HepG2 (cell line): Measurements from ENCODE around the gene TF. TPM values are rescaled to one million over a fixed set of nuclear protein-coding genes. Genes with fewer than 3 reads are reported as not detected.

Source experiments
- AHR ChIP-seq: IDR thresholded peaks from 2 replicates; pipeline ENCODE4 v1.6.1; 2018; ENCODE audit warnings: missing genetic modification reagents, missing compliant biosample characterization
- CEBPB ChIP-seq: IDR thresholded peaks from 2 replicates; pipeline ENCODE4 v1.6.1; 2011; ENCODE audit warnings: low read depth, low read length, improper control_type of control experiment, borderline replicate concordance
- FOXK1 ChIP-seq: sonication (generic); formaldehyde crosslinking; IDR thresholded peaks from 2 replicates; pipeline ENCODE4 v1.4.0; 2020; ENCODE audit warnings: low read depth, missing genetic modification reagents, borderline replicate concordance
- GTF3A ChIP-seq: sonication (generic); formaldehyde crosslinking; conservative IDR thresholded peaks from 2 replicates; pipeline ENCODE4 v1.4.0; 2020; ENCODE audit warnings: mild to moderate bottlenecking, missing genetic modification reagents
- HMG20B ChIP-seq: conservative IDR thresholded peaks from 2 replicates; pipeline ENCODE4 v1.6.1; 2016; ENCODE audit warnings: missing genetic modification reagents, missing compliant biosample characterization
- KLF13 ChIP-seq: sonication (generic); formaldehyde crosslinking; IDR thresholded peaks from 2 replicates; pipeline ENCODE4 v1.4.0; 2020; ENCODE audit warnings: mild to moderate bottlenecking, missing genetic modification reagents
- MLLT10 ChIP-seq: sonication (generic); formaldehyde crosslinking; IDR thresholded peaks from 2 replicates; pipeline ENCODE4 v1.4.0; 2020; ENCODE audit warnings: missing genetic modification reagents
- MTA3 ChIP-seq: sonication (generic); formaldehyde crosslinking; IDR thresholded peaks from 2 replicates; pipeline ENCODE4 v1.4.0; 2020; ENCODE audit warnings: missing genetic modification reagents
- POLR2A ChIP-seq, 2 experiments: IDR thresholded peaks; 2 replicates each; pipeline ENCODE4 v1.6.1; 2011; ENCODE audit warnings: low read depth in 2 of 2, low read length in 2 of 2, mild to moderate bottlenecking in 1 of 2, moderate library complexity in 1 of 2; ENCODE audit not compliant: insufficient read depth in 1 of 2
- RELA ChIP-seq: sonication (generic); formaldehyde crosslinking; IDR thresholded peaks from 2 replicates; pipeline ENCODE4 v1.4.0; 2020; ENCODE audit warnings: missing genetic modification reagents
- SAFB2 ChIP-seq: sonication (generic); formaldehyde crosslinking; IDR thresholded peaks from 2 replicates; pipeline ENCODE4 v1.5.1; 2020; ENCODE audit warnings: missing genetic modification reagents, low read depth, mild to moderate bottlenecking, borderline replicate concordance
- SALL1 ChIP-seq: sonication (generic); formaldehyde crosslinking; IDR thresholded peaks from 2 replicates; pipeline ENCODE4 v1.8.0; 2022; ENCODE audit warnings: mild to moderate bottlenecking, missing genetic modification reagents
- SIN3B ChIP-seq: fragments of 150-350 bp; IDR thresholded peaks from 2 replicates; pipeline ENCODE4 v1.6.1; 2014; ENCODE audit warnings: low read length
- SNAI1 ChIP-seq: sonication (generic); formaldehyde crosslinking; IDR thresholded peaks from 2 replicates; pipeline ENCODE4 v1.5.0; 2020; ENCODE audit warnings: mild to moderate bottlenecking, missing genetic modification reagents, borderline replicate concordance
- SRY ChIP-seq: sonication (generic); formaldehyde crosslinking; IDR thresholded peaks from 2 replicates; pipeline ENCODE4 v1.8.0; 2022; ENCODE audit warnings: mild to moderate bottlenecking, missing genetic modification reagents
- TEAD2 ChIP-seq: sonication (generic); formaldehyde crosslinking; IDR thresholded peaks from 2 replicates; pipeline ENCODE4 v1.9.0; 2021; ENCODE audit warnings: missing genetic modification reagents
- ZFP36L1 ChIP-seq: sonication (generic); formaldehyde crosslinking; IDR thresholded peaks from 2 replicates; pipeline ENCODE4 v1.8.0; 2022; ENCODE audit warnings: mild to moderate bottlenecking, missing genetic modification reagents, moderate library complexity
- ZNF337 ChIP-seq: sonication (generic); formaldehyde crosslinking; IDR thresholded peaks from 2 replicates; pipeline ENCODE4 v1.5.1; 2020; ENCODE audit warnings: missing genetic modification reagents, low read depth, mild to moderate bottlenecking, borderline replicate concordance
- ZNF350 ChIP-seq: sonication (generic); formaldehyde crosslinking; IDR thresholded peaks from 2 replicates; pipeline ENCODE4 v1.4.0; 2020; ENCODE audit warnings: mild to moderate bottlenecking, low read depth, missing genetic modification reagents, borderline replicate concordance
- ZNF354B ChIP-seq: sonication (generic); formaldehyde crosslinking; IDR thresholded peaks from 2 replicates; pipeline ENCODE4 v1.8.0; 2022; ENCODE audit warnings: mild to moderate bottlenecking, missing genetic modification reagents
- ZNF747 ChIP-seq: sonication (generic); formaldehyde crosslinking; IDR thresholded peaks from 2 replicates; pipeline ENCODE4 v1.8.1; 2023; ENCODE audit warnings: missing genetic modification reagents, mild to moderate bottlenecking, borderline replicate concordance
- polyA plus RNA-seq, 8 experiments: library from polyadenylated mRNA; depleted of rRNA in 3 of 8; stranded (reverse) in 7 of 8; unstranded in 1 of 8; fragments of >200 nt; fragmentation: Illumina TruSeq in 4 of 8; extraction: Trizol in 4 of 8; gene quantifications; 2 replicates each; pipeline versions ENCODE4 v1.2.1 to v1.2.3, GENCODE V29; 2011 to 2016; ENCODE audit warnings: low read depth in 4 of 8, missing spikeins in 1 of 8, mixed read lengths in 1 of 8; ENCODE audit not compliant: insufficient read depth in 1 of 8
- total RNA-seq, 5 experiments: library from RNA; depleted of rRNA; stranded (reverse); fragments of >200 nt; fragmentation: Illumina TruSeq; extraction: Trizol; gene quantifications; 2 replicates each; pipeline ENCODE4 v1.2.3, GENCODE V29; 2016; ENCODE audit warnings: low read depth in 1 of 5
- TF ChIP-seq, protein P1 (sequence below): IDR thresholded peaks from 2 replicates; pipeline ENCODE4 v1.6.1; 2016; ENCODE audit warnings: low read depth, control low read depth
- TF ChIP-seq, protein P2 (sequence below): sonication (generic); formaldehyde crosslinking; IDR thresholded peaks from 2 replicates; pipeline ENCODE4 v1.4.0; 2020; ENCODE audit warnings: missing genetic modification reagents
- TF ChIP-seq, protein P3 (sequence below): sonication (generic); formaldehyde crosslinking; IDR thresholded peaks from 2 replicates; pipeline ENCODE4 v1.4.0; 2020; ENCODE audit warnings: missing genetic modification reagents

TF gene
- total and polyA plus RNA-seq, 2 of the 13 experiments (the other 11 are each of a cell fraction or from before 2014, with no cell fraction given): 10,074 to 11,821 TPM

DNA sequence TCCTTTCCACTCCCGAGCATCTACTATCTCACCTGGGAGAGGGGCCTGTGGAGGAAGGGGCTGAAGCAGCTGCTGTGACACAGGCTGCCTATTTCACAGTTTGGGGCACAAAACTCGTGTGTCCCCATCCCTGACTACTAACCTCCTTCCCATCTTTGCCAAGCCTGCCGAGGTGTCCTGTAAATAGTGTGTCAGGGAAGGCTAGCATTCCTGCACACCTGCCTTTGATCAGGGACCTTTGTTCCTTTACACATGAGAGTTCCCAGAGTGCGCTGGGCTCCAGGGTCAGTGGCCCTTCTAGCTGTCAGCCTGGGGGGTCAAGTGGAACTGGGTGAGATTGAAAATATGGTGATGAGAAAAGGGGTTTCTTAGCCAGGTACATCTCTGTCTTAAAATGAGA is 13.0 kb upstream of the TF start (continued):
- TF ChIP-seq, protein P1, sequence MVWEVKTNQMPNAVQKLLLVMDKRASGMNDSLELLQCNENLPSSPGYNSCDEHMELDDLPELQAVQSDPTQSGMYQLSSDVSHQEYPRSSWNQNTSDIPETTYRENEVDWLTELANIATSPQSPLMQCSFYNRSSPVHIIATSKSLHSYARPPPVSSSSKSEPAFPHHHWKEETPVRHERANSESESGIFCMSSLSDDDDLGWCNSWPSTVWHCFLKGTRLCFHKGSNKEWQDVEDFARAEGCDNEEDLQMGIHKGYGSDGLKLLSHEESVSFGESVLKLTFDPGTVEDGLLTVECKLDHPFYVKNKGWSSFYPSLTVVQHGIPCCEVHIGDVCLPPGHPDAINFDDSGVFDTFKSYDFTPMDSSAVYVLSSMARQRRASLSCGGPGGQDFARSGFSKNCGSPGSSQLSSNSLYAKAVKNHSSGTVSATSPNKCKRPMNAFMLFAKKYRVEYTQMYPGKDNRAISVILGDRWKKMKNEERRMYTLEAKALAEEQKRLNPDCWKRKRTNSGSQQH (CRISPR knock-in tag): peak; percentile 63; the same call in 1 of the 2 replicates
- TF ChIP-seq RELA (CRISPR knock-in tag) (no peak), ZNF354B (CRISPR knock-in tag) (no peak), ZNF350 (CRISPR knock-in tag) (peak; percentile 42; the same call in 1 of the 2 replicates), MLLT10 (CRISPR knock-in tag) (no peak), TEAD2 (no peak), SIN3B (no peak), SRY (no peak), MTA3 (CRISPR knock-in tag) (no peak), HMG20B (CRISPR knock-in tag) (0 out of 2 replicates have a peak, but pooled peaks have one; percentile 56), KLF13 (CRISPR knock-in tag) (no peak), ZFP36L1 (CRISPR knock-in tag) (peak; percentile 87), SALL1 (peak; percentile 94), AHR (CRISPR knock-in tag) (no peak), GTF3A (CRISPR knock-in tag) (no peak), CEBPB (no peak), SAFB2 (no peak), ZNF337 (no peak), ZNF747 (CRISPR knock-in tag) (no peak), SNAI1 (CRISPR knock-in tag) (no peak), FOXK1 (CRISPR knock-in tag) (peak; percentile 79; the same call in 1 of the 2 replicates), POLR2A (IDR thresholded peaks at IDR 0.05; ENCODE audit: insufficient read depth in 1 of 2, low read depth in 2 of 2, low read length in 2 of 2) (no peak)
- TF ChIP-seq, protein P2, sequence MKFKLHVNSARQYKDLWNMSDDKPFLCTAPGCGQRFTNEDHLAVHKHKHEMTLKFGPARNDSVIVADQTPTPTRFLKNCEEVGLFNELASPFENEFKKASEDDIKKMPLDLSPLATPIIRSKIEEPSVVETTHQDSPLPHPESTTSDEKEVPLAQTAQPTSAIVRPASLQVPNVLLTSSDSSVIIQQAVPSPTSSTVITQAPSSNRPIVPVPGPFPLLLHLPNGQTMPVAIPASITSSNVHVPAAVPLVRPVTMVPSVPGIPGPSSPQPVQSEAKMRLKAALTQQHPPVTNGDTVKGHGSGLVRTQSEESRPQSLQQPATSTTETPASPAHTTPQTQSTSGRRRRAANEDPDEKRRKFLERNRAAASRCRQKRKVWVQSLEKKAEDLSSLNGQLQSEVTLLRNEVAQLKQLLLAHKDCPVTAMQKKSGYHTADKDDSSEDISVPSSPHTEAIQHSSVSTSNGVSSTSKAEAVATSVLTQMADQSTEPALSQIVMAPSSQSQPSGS (CRISPR knock-in tag): peak; percentile 52; the same call in 1 of the 2 replicates
- TF ChIP-seq, protein P3, sequence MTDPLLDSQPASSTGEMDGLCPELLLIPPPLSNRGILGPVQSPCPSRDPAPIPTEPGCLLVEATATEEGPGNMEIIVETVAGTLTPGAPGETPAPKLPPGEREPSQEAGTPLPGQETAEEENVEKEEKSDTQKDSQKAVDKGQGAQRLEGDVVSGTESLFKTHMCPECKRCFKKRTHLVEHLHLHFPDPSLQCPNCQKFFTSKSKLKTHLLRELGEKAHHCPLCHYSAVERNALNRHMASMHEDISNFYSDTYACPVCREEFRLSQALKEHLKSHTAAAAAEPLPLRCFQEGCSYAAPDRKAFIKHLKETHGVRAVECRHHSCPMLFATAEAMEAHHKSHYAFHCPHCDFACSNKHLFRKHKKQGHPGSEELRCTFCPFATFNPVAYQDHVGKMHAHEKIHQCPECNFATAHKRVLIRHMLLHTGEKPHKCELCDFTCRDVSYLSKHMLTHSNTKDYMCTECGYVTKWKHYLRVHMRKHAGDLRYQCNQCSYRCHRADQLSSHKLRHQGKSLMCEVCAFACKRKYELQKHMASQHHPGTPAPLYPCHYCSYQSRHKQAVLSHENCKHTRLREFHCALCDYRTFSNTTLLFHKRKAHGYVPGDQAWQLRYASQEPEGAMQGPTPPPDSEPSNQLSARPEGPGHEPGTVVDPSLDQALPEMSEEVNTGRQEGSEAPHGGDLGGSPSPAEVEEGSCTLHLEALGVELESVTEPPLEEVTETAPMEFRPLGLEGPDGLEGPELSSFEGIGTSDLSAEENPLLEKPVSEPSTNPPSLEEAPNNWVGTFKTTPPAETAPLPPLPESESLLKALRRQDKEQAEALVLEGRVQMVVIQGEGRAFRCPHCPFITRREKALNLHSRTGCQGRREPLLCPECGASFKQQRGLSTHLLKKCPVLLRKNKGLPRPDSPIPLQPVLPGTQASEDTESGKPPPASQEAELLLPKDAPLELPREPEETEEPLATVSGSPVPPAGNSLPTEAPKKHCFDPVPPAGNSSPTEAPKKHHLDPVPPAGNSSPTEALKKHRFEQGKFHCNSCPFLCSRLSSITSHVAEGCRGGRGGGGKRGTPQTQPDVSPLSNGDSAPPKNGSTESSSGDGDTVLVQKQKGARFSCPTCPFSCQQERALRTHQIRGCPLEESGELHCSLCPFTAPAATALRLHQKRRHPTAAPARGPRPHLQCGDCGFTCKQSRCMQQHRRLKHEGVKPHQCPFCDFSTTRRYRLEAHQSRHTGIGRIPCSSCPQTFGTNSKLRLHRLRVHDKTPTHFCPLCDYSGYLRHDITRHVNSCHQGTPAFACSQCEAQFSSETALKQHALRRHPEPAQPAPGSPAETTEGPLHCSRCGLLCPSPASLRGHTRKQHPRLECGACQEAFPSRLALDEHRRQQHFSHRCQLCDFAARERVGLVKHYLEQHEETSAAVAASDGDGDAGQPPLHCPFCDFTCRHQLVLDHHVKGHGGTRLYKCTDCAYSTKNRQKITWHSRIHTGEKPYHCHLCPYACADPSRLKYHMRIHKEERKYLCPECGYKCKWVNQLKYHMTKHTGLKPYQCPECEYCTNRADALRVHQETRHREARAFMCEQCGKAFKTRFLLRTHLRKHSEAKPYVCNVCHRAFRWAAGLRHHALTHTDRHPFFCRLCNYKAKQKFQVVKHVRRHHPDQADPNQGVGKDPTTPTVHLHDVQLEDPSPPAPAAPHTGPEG (CRISPR knock-in tag): no peak
